Astrocyte of the cerebellum (primary cell): Measurements from ENCODE around the gene MSMO1.
A peak's percentile ranks its signal among the peaks of the same experiment; 100 is the strongest.

Source experiments
- DNase-seq: peaks from one replicate; pipeline ENCODE4 v3.0.0-alpha.2; 2011; ENCODE audit warnings: low read depth
- H3K4me3 ChIP-seq: 2 replicates; pipeline ENCODE4 v1.5.1; 2011; ENCODE audit warnings: mild to moderate bottlenecking, low read depth, low read length, moderate library complexity
- CTCF ChIP-seq: IDR thresholded peaks from 2 replicates; pipeline ENCODE4 v1.5.1; 2012; ENCODE audit warnings: low read length, low read depth, moderate library complexity, mild to moderate bottlenecking; ENCODE audit errors: missing control alignments
- in situ Hi-C: cut with HindIII; loops from 2 replicates; pipeline ENCODE4 v1.10.0; 2017; ENCODE audit warnings: low sequenced_read_pairs

Gene MSMO1

GRCh38 chr4:165324236-165324917, 3.1 kb upstream of the MSMO1 start:
- DNase-seq, result no peak
- in situ Hi-C loops, result no loop called here
- TF ChIP-seq CTCF, result no peak

DNA sequence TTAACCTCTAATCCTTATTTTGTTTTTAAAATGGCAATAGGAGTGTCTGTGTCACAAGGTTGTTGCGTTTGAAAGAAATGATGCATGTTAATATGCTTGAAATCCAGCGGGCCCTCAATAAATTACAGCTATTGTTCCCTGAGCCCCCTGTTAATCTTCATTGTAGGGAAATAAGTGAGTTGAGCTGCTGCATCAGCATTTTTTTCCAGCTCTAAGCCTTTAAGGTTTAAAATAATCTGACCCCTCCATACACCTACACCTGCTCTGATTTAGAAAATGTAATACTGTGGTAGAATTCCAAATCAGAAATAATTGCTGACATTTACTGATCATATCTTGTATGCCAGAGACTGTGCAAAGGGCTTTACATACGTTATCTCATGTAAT, 2.6 kb upstream of the MSMO1 start:
- H3K4me3 ChIP-seq, result no peak overlapping the region
- in situ Hi-C loops, result no loop called here
- no peak for TF ChIP-seq CTCF

More at GRCh38 chr4:165324236-165324917, 3.1 kb upstream of the MSMO1 start:
- no peak overlapping the region for H3K4me3 ChIP-seq

DNA sequence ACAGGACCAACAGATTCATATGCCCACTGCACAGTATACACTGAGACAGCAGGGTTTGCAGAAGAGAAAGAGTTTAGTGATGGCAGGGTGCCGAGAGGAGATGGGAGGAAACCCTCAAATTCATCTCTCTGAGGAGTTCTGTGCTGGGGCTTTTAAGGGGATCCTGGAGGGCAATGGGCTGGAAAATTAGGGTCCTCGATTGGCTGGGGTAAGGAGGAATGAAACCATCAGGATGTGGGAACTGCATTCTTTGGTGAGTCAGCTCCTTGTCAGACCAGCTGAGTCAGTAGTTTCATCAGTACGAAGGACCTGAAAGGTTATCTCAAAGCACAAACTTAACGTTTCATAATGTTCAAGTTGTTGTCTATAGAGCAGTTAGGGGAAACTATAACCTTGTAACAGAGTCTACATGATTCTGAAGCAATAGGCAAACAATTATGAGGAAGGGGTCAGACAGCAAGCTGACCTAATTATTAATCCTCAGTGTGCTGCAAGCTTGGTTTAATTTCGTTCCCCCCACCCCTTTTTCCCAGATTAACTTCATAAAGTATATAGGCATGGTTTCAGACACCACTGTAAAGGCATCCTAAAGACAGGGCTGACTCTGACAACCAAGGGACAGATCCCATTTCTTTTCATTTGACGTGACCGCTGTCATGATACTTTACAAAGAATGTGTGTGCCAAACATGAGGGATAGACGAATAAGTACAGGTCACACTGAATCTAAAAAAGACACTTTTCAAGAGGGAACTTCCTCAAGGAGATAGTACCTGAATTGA, 1.5 kb upstream of the MSMO1 start:
- no peak overlapping the region for H3K4me3 ChIP-seq
- in situ Hi-C loops, result no loop called here
- TF ChIP-seq CTCF, result no peak
- peak; percentile 27 for DNase-seq

More for the DNA sequence above, 2.6 kb upstream of the MSMO1 start:
- no peak for DNase-seq

DNA sequence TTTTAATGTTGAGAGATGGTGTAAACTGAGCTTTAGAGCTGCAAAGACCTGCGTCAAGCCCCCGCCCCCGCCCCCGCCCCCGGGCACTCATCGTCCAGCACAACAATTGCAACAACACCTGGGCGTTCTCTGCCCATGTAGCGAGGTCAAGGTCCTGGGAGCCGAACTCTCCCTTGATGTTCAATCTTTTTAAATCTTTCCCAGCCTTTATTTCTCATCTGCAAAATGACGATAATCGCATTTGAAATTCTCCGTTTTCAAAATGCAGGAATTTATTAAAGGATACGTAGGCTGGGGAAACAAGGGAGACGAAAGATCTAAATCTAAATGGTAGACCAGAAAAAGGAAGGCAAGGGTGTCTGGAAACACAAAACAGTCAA, 648 bp upstream of the MSMO1 start:
- no peak for TF ChIP-seq CTCF
- in situ Hi-C loops, result no loop called here
- no peak for DNase-seq
- H3K4me3 ChIP-seq, result peak overlapping the region; percentile 81

DNA sequence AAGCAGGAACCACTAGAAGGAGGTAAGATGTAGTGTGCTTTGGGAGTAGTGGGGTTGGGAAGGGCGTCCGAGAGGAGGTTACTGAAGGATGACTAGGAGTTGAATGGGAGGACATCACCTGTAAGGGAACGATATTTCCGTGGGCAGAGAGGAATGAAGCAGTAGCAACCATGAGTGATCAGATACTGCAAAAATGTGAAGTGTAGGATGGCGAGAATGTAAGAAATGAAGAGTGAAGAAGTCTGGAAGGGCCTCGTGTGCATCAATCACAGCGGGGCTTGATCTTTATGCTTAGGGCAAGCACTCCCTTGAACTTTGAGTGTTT, 594 bp downstream of the MSMO1 start:
- DNase-seq, result no peak
- peak overlapping the region; percentile 81 for H3K4me3 ChIP-seq
- no peak for TF ChIP-seq CTCF
- in situ Hi-C loops, result no loop called here

DNA sequence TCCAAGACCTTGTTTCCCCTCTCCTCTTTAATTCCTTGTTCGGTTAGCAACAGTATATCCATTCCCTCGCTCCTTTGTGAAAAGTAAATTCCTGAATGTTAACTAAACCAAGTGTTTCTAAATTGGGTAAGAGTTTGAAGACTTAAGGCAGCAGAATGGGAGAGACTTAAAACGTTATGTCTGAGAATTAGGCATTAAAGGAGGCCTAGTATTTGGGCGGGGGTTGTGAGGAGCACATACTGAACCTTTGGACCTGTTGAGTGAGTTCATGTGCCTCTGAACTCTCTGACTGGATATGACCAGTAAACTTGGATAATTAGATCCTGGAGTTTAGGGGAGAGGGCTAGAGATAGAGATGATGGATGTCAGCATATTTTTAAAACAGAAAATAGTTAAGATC, 1.2 kb downstream of the MSMO1 start:
- no peak for DNase-seq
- in situ Hi-C loops, result no loop called here
- no peak for TF ChIP-seq CTCF
- H3K4me3 ChIP-seq, result peak overlapping the region; percentile 81
